ENCODE measurements around the gene HYAL3. TPM values are rescaled to one million over a fixed set of nuclear protein-coding genes. Genes with fewer than 3 reads are reported as not detected.

HYAL3 gene
- total RNA-seq, 1 experiment from 2014 or later = 2.9 TPM

DNA sequence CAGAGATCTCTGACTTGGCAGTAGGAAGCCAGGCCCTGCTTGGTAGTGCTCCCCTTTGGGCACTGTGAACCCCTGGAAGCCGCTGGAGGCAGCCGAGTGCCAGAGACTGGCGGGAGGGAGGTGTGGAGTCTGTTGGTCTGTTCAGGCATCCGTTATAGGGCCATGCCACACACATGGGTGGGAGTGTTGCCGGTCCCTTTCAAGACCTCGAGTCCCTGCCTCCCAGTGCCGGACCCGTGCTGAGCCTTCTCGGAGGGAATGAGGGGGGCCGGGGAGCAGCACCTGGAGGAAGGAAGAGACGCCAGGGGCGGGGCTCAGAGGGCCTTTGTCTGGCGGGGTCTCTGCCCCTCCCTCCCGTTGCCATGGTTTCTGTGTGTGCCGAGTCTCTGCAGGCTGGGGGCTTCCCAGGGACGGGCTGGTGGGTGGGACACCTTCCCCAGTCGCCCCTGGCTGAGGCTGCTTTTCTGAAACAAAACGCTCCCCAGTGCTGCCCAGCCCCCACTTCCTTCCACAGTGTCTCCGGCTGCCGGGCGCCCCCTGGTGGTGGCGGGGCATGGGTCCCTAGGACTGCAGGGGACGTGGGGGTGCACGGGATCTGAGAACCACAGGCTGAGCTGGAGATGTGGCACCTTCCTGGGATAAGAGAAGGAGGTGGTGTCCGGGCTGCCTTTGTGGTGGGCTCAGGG lies 53.2 kb downstream of the HYAL3 start (continued):
- TF ChIP-seq JUN (CRISPR knock-in tag; IDR thresholded peaks at IDR 0.05) (no peak), FOXJ3 (CRISPR knock-in tag; IDR thresholded peaks at IDR 0.05; ENCODE audit: borderline replicate concordance) (no peak), ATF1 (CRISPR knock-in tag; IDR thresholded peaks at IDR 0.05) (no peak), GRHL2 (CRISPR knock-in tag; IDR thresholded peaks at IDR 0.05; ENCODE audit: insufficient replicate concordance, severe bottlenecking) (no peak), EMX1 (CRISPR knock-in tag; IDR thresholded peaks at IDR 0.05) (no peak)
- TF ChIP-seq, protein P1, sequence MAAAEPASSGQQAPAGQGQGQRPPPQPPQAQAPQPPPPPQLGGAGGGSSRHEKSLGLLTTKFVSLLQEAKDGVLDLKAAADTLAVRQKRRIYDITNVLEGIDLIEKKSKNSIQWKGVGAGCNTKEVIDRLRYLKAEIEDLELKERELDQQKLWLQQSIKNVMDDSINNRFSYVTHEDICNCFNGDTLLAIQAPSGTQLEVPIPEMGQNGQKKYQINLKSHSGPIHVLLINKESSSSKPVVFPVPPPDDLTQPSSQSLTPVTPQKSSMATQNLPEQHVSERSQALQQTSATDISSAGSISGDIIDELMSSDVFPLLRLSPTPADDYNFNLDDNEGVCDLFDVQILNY (CRISPR knock-in tag; IDR thresholded peaks at IDR 0.05) = 0 out of 2 replicates have a peak, but pooled peaks have one; percentile 20
- TF ChIP-seq, protein P2, sequence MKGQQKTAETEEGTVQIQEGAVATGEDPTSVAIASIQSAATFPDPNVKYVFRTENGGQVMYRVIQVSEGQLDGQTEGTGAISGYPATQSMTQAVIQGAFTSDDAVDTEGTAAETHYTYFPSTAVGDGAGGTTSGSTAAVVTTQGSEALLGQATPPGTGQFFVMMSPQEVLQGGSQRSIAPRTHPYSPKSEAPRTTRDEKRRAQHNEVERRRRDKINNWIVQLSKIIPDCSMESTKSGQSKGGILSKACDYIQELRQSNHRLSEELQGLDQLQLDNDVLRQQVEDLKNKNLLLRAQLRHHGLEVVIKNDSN (CRISPR knock-in tag; IDR thresholded peaks at IDR 0.05) = no peak
- TF ChIP-seq, protein P3, sequence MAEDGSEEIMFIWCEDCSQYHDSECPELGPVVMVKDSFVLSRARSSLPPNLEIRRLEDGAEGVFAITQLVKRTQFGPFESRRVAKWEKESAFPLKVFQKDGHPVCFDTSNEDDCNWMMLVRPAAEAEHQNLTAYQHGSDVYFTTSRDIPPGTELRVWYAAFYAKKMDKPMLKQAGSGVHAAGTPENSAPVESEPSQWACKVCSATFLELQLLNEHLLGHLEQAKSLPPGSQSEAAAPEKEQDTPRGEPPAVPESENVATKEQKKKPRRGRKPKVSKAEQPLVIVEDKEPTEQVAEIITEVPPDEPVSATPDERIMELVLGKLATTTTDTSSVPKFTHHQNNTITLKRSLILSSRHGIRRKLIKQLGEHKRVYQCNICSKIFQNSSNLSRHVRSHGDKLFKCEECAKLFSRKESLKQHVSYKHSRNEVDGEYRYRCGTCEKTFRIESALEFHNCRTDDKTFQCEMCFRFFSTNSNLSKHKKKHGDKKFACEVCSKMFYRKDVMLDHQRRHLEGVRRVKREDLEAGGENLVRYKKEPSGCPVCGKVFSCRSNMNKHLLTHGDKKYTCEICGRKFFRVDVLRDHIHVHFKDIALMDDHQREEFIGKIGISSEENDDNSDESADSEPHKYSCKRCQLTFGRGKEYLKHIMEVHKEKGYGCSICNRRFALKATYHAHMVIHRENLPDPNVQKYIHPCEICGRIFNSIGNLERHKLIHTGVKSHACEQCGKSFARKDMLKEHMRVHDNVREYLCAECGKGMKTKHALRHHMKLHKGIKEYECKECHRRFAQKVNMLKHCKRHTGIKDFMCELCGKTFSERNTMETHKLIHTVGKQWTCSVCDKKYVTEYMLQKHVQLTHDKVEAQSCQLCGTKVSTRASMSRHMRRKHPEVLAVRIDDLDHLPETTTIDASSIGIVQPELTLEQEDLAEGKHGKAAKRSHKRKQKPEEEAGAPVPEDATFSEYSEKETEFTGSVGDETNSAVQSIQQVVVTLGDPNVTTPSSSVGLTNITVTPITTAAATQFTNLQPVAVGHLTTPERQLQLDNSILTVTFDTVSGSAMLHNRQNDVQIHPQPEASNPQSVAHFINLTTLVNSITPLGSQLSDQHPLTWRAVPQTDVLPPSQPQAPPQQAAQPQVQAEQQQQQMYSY (CRISPR knock-in tag; IDR thresholded peaks at IDR 0.05) = no peak
- TF ChIP-seq, protein P4, sequence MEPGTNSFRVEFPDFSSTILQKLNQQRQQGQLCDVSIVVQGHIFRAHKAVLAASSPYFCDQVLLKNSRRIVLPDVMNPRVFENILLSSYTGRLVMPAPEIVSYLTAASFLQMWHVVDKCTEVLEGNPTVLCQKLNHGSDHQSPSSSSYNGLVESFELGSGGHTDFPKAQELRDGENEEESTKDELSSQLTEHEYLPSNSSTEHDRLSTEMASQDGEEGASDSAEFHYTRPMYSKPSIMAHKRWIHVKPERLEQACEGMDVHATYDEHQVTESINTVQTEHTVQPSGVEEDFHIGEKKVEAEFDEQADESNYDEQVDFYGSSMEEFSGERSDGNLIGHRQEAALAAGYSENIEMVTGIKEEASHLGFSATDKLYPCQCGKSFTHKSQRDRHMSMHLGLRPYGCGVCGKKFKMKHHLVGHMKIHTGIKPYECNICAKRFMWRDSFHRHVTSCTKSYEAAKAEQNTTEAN (CRISPR knock-in tag; IDR thresholded peaks at IDR 0.05) = no peak
- TF ChIP-seq, protein P5, sequence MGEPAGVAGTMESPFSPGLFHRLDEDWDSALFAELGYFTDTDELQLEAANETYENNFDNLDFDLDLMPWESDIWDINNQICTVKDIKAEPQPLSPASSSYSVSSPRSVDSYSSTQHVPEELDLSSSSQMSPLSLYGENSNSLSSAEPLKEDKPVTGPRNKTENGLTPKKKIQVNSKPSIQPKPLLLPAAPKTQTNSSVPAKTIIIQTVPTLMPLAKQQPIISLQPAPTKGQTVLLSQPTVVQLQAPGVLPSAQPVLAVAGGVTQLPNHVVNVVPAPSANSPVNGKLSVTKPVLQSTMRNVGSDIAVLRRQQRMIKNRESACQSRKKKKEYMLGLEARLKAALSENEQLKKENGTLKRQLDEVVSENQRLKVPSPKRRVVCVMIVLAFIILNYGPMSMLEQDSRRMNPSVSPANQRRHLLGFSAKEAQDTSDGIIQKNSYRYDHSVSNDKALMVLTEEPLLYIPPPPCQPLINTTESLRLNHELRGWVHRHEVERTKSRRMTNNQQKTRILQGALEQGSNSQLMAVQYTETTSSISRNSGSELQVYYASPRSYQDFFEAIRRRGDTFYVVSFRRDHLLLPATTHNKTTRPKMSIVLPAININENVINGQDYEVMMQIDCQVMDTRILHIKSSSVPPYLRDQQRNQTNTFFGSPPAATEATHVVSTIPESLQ (CRISPR knock-in tag; IDR thresholded peaks at IDR 0.05) = no peak
- TF ChIP-seq, protein P6, sequence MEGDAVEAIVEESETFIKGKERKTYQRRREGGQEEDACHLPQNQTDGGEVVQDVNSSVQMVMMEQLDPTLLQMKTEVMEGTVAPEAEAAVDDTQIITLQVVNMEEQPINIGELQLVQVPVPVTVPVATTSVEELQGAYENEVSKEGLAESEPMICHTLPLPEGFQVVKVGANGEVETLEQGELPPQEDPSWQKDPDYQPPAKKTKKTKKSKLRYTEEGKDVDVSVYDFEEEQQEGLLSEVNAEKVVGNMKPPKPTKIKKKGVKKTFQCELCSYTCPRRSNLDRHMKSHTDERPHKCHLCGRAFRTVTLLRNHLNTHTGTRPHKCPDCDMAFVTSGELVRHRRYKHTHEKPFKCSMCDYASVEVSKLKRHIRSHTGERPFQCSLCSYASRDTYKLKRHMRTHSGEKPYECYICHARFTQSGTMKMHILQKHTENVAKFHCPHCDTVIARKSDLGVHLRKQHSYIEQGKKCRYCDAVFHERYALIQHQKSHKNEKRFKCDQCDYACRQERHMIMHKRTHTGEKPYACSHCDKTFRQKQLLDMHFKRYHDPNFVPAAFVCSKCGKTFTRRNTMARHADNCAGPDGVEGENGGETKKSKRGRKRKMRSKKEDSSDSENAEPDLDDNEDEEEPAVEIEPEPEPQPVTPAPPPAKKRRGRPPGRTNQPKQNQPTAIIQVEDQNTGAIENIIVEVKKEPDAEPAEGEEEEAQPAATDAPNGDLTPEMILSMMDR (IDR thresholded peaks at IDR 0.05) = peak; percentile 99
- TF ChIP-seq, protein P7, sequence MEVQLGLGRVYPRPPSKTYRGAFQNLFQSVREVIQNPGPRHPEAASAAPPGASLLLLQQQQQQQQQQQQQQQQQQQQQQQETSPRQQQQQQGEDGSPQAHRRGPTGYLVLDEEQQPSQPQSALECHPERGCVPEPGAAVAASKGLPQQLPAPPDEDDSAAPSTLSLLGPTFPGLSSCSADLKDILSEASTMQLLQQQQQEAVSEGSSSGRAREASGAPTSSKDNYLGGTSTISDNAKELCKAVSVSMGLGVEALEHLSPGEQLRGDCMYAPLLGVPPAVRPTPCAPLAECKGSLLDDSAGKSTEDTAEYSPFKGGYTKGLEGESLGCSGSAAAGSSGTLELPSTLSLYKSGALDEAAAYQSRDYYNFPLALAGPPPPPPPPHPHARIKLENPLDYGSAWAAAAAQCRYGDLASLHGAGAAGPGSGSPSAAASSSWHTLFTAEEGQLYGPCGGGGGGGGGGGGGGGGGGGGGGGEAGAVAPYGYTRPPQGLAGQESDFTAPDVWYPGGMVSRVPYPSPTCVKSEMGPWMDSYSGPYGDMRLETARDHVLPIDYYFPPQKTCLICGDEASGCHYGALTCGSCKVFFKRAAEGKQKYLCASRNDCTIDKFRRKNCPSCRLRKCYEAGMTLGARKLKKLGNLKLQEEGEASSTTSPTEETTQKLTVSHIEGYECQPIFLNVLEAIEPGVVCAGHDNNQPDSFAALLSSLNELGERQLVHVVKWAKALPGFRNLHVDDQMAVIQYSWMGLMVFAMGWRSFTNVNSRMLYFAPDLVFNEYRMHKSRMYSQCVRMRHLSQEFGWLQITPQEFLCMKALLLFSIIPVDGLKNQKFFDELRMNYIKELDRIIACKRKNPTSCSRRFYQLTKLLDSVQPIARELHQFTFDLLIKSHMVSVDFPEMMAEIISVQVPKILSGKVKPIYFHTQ (CRISPR knock-in tag; IDR thresholded peaks at IDR 0.05) = no peak
